ENCODE data around the gene FGF14.

DNA sequence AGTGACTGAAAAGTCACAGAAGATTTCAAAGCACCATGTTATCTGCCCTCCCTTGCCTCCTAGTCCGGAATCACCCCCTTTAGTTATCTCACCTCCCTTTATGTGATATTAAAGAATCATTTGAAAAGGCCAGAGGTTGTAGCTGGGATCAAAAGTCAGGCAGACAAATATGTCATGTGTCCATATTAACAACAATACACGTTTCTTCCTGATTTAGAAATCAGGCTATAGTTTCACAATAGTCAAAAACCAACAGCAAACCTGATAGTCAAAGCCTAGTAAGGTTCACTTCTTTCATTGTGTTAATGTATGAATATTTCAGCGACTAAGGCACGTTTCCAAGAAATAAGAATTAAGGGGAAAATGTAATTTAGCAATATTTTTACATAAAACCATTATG is 622.7 kb downstream of the FGF14 start:
- TF ChIP-seq, protein P1, sequence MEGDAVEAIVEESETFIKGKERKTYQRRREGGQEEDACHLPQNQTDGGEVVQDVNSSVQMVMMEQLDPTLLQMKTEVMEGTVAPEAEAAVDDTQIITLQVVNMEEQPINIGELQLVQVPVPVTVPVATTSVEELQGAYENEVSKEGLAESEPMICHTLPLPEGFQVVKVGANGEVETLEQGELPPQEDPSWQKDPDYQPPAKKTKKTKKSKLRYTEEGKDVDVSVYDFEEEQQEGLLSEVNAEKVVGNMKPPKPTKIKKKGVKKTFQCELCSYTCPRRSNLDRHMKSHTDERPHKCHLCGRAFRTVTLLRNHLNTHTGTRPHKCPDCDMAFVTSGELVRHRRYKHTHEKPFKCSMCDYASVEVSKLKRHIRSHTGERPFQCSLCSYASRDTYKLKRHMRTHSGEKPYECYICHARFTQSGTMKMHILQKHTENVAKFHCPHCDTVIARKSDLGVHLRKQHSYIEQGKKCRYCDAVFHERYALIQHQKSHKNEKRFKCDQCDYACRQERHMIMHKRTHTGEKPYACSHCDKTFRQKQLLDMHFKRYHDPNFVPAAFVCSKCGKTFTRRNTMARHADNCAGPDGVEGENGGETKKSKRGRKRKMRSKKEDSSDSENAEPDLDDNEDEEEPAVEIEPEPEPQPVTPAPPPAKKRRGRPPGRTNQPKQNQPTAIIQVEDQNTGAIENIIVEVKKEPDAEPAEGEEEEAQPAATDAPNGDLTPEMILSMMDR (conservative IDR thresholded peaks at IDR 0.05; ENCODE audit: low read depth in 2 of 2), result no peak
- TF ChIP-seq EZH2 (IDR thresholded peaks at IDR 0.05; ENCODE audit: low read depth, unreplicated experiment) (no peak), REST (IDR thresholded peaks at IDR 0.05; ENCODE audit: unreplicated experiment) (no peak), POLR2AphosphoS5 (IDR thresholded peaks at IDR 0.05; ENCODE audit: low read depth) (no peak)

All from GM23338 (cell line).